H9 (cell line): ENCODE data around the gene PARK7. TPM values are rescaled to one million over a fixed set of nuclear protein-coding genes. Genes with fewer than 3 reads are reported as not detected.

Experiments
- DNase-seq: peaks from one replicate; pipeline ENCODE4 v3.0.0-alpha.2; 2017
- H2AFZ ChIP-seq: one replicate; pipeline ENCODE4 v1.6.1; 2013; ENCODE audit warnings: mild to moderate bottlenecking, low read length, control low read depth, moderate library complexity
- H2AK5ac ChIP-seq: 2 replicates; pipeline ENCODE4 v1.6.1; 2013; ENCODE audit warnings: low read length, control low read depth, mixed read lengths; ENCODE audit not compliant: insufficient read length
- H2BK120ac ChIP-seq: one replicate; pipeline ENCODE4 v1.6.1; 2013; ENCODE audit warnings: low read depth, mild to moderate bottlenecking, low read length, control low read depth, inconsistent platforms; ENCODE audit not compliant: poor library complexity, severe bottlenecking
- H2BK12ac ChIP-seq: 2 replicates; pipeline ENCODE4 v1.6.1; 2013; ENCODE audit warnings: low read length, control low read depth, mixed read lengths, low read depth; ENCODE audit not compliant: insufficient read length
- H2BK15ac ChIP-seq: 2 replicates; pipeline ENCODE4 v1.6.1; 2013; ENCODE audit warnings: low read depth, low read length, control low read depth
- H2BK20ac ChIP-seq: one replicate; pipeline ENCODE4 v1.6.1; 2013; ENCODE audit warnings: low read depth, mild to moderate bottlenecking, low read length, control low read depth, inconsistent platforms; ENCODE audit not compliant: poor library complexity, severe bottlenecking
- H2BK5ac ChIP-seq: 2 replicates; pipeline ENCODE4 v1.6.1; 2013; ENCODE audit warnings: low read length, control low read depth, mixed read lengths; ENCODE audit not compliant: insufficient read length
- H3K14ac ChIP-seq: 2 replicates; pipeline ENCODE4 v1.6.1; 2013; ENCODE audit warnings: low read length, control low read depth; ENCODE audit not compliant: insufficient read depth
- H3K18ac ChIP-seq: 2 replicates; pipeline ENCODE4 v1.6.1; 2013; ENCODE audit warnings: low read depth, mild to moderate bottlenecking, mixed read lengths, low read length, control low read depth; ENCODE audit not compliant: insufficient read length
- H3K23ac ChIP-seq: 2 replicates; pipeline ENCODE4 v1.6.1; 2013; ENCODE audit warnings: low read length, control low read depth, mixed read lengths, low read depth; ENCODE audit not compliant: insufficient read length
- H3K23me2 ChIP-seq: 2 replicates; pipeline ENCODE4 v1.6.1; 2013; ENCODE audit warnings: low read depth, mild to moderate bottlenecking, mixed read lengths, low read length, control low read depth; ENCODE audit not compliant: insufficient read length, poor library complexity, severe bottlenecking
- H3K27ac ChIP-seq: 2 replicates; pipeline ENCODE4 v1.5.1; 2013; ENCODE audit warnings: low read length, control low read depth, mixed read lengths, low read depth; ENCODE audit not compliant: insufficient read length
- H3K27me3 ChIP-seq: 2 replicates; pipeline ENCODE4 v1.6.1; 2013; ENCODE audit warnings: low read length, control low read depth, inconsistent platforms; ENCODE audit not compliant: insufficient read depth
- H3K4ac ChIP-seq: 2 replicates; pipeline ENCODE4 v1.6.1; 2013; ENCODE audit warnings: low read depth, mild to moderate bottlenecking, control low read depth, inconsistent platforms, low read length, moderate library complexity
- H3K4me1 ChIP-seq: 2 replicates; pipeline ENCODE4 v1.6.1; 2013; ENCODE audit warnings: low read length, control low read depth, inconsistent platforms; ENCODE audit not compliant: insufficient read depth
- H3K4me2 ChIP-seq: 2 replicates; pipeline ENCODE4 v1.6.1; 2013; ENCODE audit warnings: low read length, control low read depth, mixed read lengths; ENCODE audit not compliant: insufficient read length, insufficient read depth
- H3K56ac ChIP-seq: 2 replicates; pipeline ENCODE4 v1.6.1; 2013; ENCODE audit warnings: low read depth, mild to moderate bottlenecking, mixed read lengths, low read length, control low read depth; ENCODE audit not compliant: insufficient read length
- H3K79me1 ChIP-seq: 2 replicates; pipeline ENCODE4 v1.6.1; 2013; ENCODE audit warnings: low read depth, mild to moderate bottlenecking, moderate library complexity, low read length, control low read depth, inconsistent platforms; ENCODE audit not compliant: insufficient read depth, poor library complexity, severe bottlenecking
- H3K79me2 ChIP-seq: 2 replicates; pipeline ENCODE4 v1.6.1; 2013; ENCODE audit warnings: low read length, control low read depth, inconsistent platforms; ENCODE audit not compliant: insufficient read depth
- H3K9ac ChIP-seq: 2 replicates; pipeline ENCODE4 v1.6.1; 2013; ENCODE audit warnings: low read length, control low read depth, mixed read lengths; ENCODE audit not compliant: insufficient read length; ENCODE audit errors: extremely low read depth
- H3K9me3 ChIP-seq: one replicate; pipeline ENCODE4 v1.6.1; 2013; ENCODE audit warnings: low read depth, low read length, inconsistent platforms; ENCODE audit not compliant: control insufficient read depth
- H3T11ph ChIP-seq: one replicate; pipeline ENCODE4 v1.6.1; 2013; ENCODE audit warnings: mild to moderate bottlenecking, low read length, control low read depth, inconsistent platforms
- H4K20me1 ChIP-seq: one replicate; pipeline ENCODE4 v1.6.1; 2013; ENCODE audit not compliant: control insufficient read depth, insufficient read length, insufficient read depth
- H4K5ac ChIP-seq: 2 replicates; pipeline ENCODE4 v1.6.1; 2013; ENCODE audit warnings: low read depth, mild to moderate bottlenecking, mixed read lengths, low read length, control low read depth; ENCODE audit not compliant: insufficient read length
- H4K8ac ChIP-seq: replicated peaks from 2 replicates; pipeline ENCODE4 v1.6.1; 2013; ENCODE audit warnings: low read length, control low read depth, mixed read lengths, low read depth; ENCODE audit not compliant: insufficient read length
- H4K91ac ChIP-seq: 2 replicates; pipeline ENCODE4 v1.6.1; 2013; ENCODE audit warnings: low read depth, mild to moderate bottlenecking, moderate library complexity, mixed read lengths, low read length, control low read depth; ENCODE audit not compliant: insufficient read length
- H3K27ac Mint-ChIP-seq, 3 experiments: 2 replicates in 2 of 3; 3 replicates in 1 of 3; pipeline ENCODE4 v1.8.0; 2020 to 2021; ENCODE audit warnings: mixed read lengths in 3 of 3, mild to moderate bottlenecking in 1 of 3, moderate library complexity in 1 of 3
- H3K27me3 Mint-ChIP-seq: 2 replicates; pipeline ENCODE4 v1.8.0; 2021; ENCODE audit warnings: low read depth, mild to moderate bottlenecking, moderate library complexity, mixed read lengths
- H3K36me3 Mint-ChIP-seq, 3 experiments: 2 replicates in 2 of 3; 3 replicates in 1 of 3; pipeline ENCODE4 v1.8.0; 2020 to 2021; ENCODE audit warnings: low read depth in 3 of 3, mixed read lengths in 3 of 3; ENCODE audit not compliant: insufficient read depth in 1 of 3
- H3K4me1 Mint-ChIP-seq, 2 experiments: 2 replicates each; pipeline ENCODE4 v1.8.0; 2020; ENCODE audit warnings: mixed read lengths in 2 of 2
- H3K4me3 Mint-ChIP-seq, 2 experiments: 2 replicates in 1 of 2; 3 replicates in 1 of 2; pipeline ENCODE4 v1.8.0; 2020 to 2021; ENCODE audit warnings: mild to moderate bottlenecking in 2 of 2, mixed read lengths in 2 of 2, moderate library complexity in 1 of 2
- H3K9me3 Mint-ChIP-seq, 2 experiments: 2 replicates in 1 of 2; 3 replicates in 1 of 2; pipeline ENCODE4 v1.8.0; 2020; ENCODE audit warnings: mild to moderate bottlenecking in 2 of 2, mixed read lengths in 2 of 2, moderate library complexity in 1 of 2
- WGBS: extraction: QIAGEN DNeasy Blood & Tissue Kit; methylation state at CpG from one replicate; pipeline ENCODE4 v1.1.7; 2013; ENCODE audit warnings: missing lambda C conversion rate, low lambda C conversion rate, mixed read lengths; ENCODE audit not compliant: insufficient read length; ENCODE audit errors: extremely low coverage; 5-methylcytosine and 5-hydroxymethylcytosine counted together
- total RNA-seq: library from RNA; stranded (reverse); gene quantifications from 2 replicates; pipeline ENCODE4 v1.2.1, GENCODE V29; 2021
- TF ChIP-seq, protein P1 (sequence below): fragments of 200-600 bp; sonication (generic); conservative IDR thresholded peaks from 3 replicates; pipeline ENCODE4 v1.8.0; 2021; ENCODE audit warnings: antibody characterized with exemption, mild to moderate bottlenecking

Gene PARK7
- total RNA-seq, 1 experiment from 2014 or later = 370 TPM

DNA sequence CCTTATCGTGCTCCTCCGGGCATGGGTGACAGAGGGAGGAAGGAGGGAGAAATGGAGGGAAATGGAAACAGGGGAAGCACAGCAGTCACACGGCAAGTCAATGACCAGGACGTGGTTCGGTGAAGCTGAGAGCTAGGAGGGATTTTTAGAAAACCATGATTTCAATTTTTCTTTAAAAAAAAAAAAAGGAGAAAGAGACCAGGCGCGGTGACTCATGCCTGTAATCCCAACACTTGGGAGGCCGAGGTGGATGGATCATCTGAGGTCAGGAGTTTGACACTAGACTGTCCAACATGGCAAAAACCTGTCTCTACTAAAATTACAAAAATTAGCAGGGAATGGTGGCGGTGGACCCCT, 20.1 kb upstream of the PARK7 start:
- no CpG with 5 or more reads among the region's 9 CpGs for WGBS
- Histone ChIP-seq H2BK12ac (no peak overlapping the region), H3K79me1 (no peaks in the 10 kb centered on the region), H4K20me1 (no peaks in the 10 kb centered on the region), H3K27ac (no peak overlapping the region), H2BK20ac (no peak overlapping the region), H3K79me2 (no peaks in the 10 kb centered on the region), H3K56ac (no peak overlapping the region), H3K27me3 (peaks cover 18% of the 10 kb centered on the region; the same call in 1 of the 2 replicates), H2AFZ (no peak overlapping the region), H2BK120ac (no peak overlapping the region), H4K91ac (no peak overlapping the region), H4K5ac (no peak overlapping the region), H2AK5ac (no peak overlapping the region), H3K14ac (no peak overlapping the region), H2BK15ac (no peak overlapping the region), H3K4ac (no peak overlapping the region), H3K23me2 (no peaks in the 10 kb centered on the region), H3T11ph (no peak overlapping the region), H3K4me1 (no peaks in the 10 kb centered on the region), H3K18ac (no peak overlapping the region), H3K4me2 (no peak overlapping the region), H3K23ac (no peak overlapping the region), H2BK5ac (no peak overlapping the region), H4K8ac (no peak overlapping the region), H3K9ac (no peak overlapping the region), H3K9me3 (no peaks in the 10 kb centered on the region)
- H3K9me3 Mint-ChIP-seq = peaks cover 0 to 2% of the 10 kb centered on the region in 2 experiments; a peak in 1 of 5 replicates
- peaks cover 6 to 15% of the 10 kb centered on the region in 2 experiments; a peak in 3 of 4 replicates for H3K4me1 Mint-ChIP-seq
- no peak overlapping the region for H3K27ac Mint-ChIP-seq
- TF ChIP-seq, protein P1, sequence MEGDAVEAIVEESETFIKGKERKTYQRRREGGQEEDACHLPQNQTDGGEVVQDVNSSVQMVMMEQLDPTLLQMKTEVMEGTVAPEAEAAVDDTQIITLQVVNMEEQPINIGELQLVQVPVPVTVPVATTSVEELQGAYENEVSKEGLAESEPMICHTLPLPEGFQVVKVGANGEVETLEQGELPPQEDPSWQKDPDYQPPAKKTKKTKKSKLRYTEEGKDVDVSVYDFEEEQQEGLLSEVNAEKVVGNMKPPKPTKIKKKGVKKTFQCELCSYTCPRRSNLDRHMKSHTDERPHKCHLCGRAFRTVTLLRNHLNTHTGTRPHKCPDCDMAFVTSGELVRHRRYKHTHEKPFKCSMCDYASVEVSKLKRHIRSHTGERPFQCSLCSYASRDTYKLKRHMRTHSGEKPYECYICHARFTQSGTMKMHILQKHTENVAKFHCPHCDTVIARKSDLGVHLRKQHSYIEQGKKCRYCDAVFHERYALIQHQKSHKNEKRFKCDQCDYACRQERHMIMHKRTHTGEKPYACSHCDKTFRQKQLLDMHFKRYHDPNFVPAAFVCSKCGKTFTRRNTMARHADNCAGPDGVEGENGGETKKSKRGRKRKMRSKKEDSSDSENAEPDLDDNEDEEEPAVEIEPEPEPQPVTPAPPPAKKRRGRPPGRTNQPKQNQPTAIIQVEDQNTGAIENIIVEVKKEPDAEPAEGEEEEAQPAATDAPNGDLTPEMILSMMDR = no peak
- H3K27me3 Mint-ChIP-seq = peaks cover 62% of the 10 kb centered on the region
- H3K4me3 Mint-ChIP-seq = peak overlapping the region in 1 of 2 experiments; percentile 5; a peak in 1 of 5 replicates
- DNase-seq = no peak
- no peaks in the 10 kb centered on the region for H3K36me3 Mint-ChIP-seq
